Measurements from ENCODE around the gene CLEC1A.
A peak's percentile ranks its signal among the peaks of the same experiment; 100 is the strongest.

Gene CLEC1A, protein sequence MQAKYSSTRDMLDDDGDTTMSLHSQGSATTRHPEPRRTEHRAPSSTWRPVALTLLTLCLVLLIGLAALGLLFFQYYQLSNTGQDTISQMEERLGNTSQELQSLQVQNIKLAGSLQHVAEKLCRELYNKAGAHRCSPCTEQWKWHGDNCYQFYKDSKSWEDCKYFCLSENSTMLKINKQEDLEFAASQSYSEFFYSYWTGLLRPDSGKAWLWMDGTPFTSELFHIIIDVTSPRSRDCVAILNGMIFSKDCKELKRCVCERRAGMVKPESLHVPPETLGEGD

DNA sequence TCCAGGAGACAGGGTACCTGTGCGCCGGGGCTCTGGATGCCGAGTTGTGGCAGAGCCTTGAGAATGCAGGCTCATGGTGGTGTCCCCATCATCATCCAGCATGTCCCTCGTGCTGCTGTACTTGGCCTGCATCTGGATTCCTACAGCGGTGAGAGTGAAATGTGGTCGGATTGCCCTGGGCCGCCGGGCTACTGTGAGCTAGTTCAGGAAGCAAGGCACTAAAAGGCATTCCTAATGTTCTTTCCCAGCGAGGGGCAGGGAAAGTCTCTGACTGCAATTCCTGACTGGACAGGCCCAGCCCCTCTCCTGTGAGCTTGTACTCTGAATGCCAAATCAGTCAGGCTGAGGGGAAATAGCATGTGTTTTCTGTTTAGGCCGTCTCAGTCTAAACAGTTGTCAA lies at the start of gene CLEC1A:
CLEC1A (minus strand) TSS at position 195 of the 400 bp plus-strand sequence; CDS start at position 132, 63 bp downstream.
- no peak for DNase-seq

DNA sequence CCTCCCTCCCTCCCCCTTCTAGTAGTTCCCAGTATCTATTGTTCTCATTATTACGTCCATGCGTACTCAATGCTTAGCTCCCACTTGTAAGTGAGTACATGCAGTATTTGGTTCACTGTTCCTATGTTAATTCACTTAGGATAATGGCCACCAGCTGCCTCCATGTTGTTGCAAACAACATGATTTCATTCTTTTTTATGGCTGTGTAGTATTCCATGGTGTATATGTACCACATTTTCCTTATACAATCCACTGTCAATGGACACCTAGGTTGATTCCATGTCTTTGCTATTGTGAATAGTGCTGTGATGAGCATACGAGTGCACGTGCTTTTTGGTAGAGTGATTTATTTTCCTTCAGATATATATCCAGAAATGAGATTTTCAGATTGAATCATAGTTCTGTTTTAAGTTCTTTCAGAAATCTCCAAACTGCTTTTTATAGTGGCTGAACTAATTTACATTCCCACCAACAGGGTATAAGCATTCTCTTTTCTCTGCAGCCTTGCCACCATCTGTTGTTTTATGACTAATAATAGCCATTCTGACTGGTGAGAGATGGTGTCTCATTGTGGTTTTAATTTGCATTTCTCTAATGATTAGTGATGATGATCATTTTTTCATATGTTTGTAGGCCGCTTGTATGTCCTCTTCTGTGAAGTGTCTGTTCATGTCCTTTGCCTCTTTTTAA lies 49.1 kb upstream of the CLEC1A start:
- DNase-seq = no peak

DNA sequence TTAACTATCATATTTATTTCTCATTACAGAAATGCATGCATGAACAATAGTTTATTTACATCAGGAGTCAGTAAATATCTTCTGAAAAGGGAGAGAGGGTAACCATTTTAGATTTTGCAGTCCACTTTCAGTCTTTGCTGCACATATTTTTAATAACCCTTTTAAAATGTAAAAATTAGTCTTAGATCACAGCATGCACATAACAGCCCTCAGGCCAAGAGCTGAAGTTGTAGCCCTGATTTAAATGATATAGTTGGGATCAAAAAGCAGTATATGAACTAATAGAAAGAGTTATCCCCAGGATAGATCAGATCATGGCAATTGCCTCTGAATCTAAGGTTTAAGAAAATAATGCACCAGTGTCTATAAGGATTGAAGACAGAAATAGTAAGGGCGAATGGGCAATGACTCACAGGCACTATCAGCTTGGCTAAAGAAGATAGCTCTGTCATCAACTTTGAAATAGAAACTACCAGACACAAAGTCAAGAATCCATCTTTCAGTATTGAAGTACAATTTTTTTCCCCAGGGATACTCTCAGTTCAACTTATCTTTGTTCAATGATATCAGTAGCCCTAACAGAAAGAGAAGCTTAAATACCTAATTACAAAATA lies 44.3 kb upstream of the CLEC1A start:
- DNase-seq = peak in 1 of 2 donors; percentile 77

DNA sequence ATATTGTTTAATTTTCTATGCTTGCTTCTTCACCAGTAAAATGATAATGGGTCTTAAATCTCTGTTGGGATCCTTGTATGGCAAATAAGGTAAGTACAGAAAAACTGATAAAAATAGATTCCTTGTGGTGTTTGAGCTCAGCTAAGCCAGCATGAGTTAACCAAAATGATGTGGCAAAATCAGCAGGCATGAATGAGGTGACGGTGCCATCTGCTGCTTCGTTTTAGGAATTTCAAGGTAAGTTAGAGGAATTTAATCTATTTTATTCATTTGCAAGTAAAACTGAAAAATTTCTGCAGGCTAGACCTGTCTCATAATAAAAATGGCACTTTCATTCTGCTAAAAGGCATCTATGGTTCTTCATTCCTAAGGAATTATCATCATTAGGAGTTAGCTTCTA lies 41.2 kb upstream of the CLEC1A start:
- peak in 1 of 2 donors; percentile 81 for DNase-seq

DNA sequence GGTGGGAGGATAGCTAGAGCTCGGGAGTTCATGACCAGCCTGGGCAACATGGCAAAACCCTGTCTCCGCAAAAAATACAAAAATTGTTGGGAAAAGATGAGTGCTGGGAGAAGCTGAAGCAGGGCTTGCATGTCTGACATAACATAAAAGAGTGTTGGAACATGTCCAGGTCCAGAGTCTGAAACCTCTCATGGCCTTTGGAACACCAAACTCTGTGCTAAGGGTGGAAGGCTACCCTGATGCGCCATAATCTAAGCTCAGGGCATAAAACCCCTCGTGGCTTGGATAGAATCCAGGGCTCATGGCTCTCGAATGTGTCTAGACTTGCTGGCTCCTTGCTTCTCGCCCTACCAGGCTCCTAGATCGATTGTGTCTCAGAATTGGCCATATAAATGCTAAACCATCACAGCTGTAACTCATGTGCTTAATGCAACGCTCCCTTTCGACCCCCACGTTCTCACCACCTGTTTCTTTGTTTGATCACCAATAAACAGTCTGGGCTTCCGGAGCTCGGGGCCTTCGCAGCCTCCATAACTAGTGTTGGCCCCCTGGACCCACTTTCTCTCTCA lies 37.9 kb upstream of the CLEC1A start:
- no peak for DNase-seq

DNA sequence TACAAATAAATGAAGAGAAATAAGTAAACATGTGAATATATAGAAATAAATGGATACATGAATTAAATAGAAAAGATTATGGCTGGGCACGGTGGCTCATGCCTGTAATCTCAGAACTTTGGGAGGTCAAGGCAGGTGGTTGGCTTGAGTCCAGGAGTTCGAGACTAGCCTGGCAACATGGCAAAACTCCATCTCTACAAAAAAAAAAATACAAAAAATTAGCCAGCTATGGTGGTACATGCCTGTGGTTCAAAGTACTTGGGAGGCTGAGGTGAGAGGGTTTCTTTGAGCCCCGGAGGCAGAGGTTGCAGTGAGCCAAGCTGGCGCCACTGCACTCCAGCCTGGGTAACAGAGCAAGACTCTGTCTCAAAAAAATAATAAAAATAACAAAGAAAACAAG lies 36.3 kb upstream of the CLEC1A start:
- DNase-seq = no peak

DNA sequence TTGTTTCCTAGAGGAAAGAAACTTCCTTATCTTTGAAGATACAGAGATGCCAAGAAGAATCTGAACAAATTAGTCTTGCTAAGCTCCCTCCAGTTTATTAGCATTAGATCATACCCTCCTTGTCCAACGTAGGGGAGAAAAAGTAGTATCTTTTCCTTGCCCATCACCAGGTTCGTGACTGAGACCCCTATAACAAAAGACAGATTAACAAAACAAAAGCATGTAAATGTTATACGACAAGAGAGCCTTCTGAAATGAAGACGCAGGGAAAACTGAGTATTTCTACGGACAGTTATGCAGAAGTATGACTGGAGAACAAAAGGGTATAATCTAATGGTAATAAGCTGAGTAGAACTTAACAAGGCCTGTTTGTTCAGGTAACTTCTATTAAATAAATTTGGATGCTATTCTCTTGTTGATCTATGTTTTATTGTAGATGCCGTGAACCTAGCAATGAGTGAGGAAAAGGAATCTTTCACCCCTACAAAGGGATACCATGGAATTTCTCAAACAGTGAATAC lies 34.1 kb upstream of the CLEC1A start:
- DNase-seq = no peak

DNA sequence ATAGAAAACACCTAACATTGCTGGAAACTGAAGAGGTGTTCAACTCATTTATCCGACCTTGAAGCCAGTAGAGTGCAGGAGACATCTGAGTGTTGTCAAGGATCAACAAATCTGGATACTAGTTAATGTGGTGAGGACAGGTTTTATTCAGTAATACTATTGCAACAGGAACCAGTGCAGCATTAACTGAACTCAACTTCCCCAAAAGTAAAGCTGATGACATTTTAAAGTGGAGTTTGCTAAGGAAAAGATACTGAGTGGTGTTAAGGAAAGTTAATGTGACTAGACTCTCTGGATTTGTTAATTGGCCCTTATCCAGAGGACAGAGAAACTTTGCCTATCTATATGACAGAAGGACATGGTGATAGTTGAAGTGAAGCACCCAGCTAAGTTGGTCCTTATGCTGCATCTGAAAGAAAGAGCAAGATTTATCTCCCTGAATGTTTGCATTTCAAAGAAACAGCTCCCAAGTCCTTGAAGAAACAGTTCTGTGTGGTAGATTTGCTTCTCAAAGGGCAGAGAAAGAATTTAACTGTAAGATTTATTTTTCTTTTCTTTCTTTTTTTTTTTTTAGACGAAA lies 32.4 kb upstream of the CLEC1A start:
- DNase-seq = peak in 1 of 2 donors; percentile 48

DNA sequence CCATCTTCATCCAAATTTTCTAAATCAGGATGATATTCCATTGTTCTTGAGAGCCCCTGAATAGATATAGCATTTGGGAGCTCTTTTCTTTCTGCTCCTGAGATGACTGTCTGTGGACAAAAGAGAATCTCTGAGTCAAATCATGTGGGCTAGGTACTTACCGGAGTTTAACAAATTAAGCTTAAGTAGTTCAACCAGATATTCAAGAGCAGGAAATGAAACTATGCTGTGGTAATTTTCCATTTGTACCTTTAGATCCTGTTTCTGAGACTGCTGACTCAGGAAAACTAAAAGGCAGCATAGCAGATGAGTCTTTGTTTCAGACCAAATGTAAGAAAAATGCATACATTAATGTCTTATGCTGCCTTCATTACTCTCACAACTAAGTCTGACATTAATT lies 31.3 kb upstream of the CLEC1A start, which contains the start of gene CLEC7A:
CLEC7A (minus strand) TSS at position 158 of the 400 bp plus-strand sequence; CDS start at position 41, 117 bp downstream.
- DNase-seq = peak in 1 of 2 donors; percentile 23

DNA sequence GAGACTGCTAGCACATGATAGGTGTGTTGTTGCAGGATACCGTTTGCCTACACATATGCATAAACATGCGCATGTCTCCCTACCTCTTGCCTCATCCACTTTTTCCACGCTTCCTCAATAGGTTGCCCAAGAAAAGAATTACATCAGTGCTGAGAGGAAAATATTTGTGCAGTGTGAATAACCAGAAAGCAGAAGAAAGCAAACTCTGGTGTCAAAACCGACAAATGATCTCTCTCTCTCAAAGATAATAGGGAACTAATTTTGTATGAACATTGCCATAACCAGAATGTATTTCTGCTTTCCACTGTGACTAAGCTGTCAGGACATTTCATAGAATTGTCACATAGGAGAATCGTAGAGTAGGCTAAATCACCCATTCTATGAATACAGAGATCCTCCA lies 29.9 kb upstream of the CLEC1A start:
- DNase-seq = peak in 1 of 2 donors; percentile 93

DNA sequence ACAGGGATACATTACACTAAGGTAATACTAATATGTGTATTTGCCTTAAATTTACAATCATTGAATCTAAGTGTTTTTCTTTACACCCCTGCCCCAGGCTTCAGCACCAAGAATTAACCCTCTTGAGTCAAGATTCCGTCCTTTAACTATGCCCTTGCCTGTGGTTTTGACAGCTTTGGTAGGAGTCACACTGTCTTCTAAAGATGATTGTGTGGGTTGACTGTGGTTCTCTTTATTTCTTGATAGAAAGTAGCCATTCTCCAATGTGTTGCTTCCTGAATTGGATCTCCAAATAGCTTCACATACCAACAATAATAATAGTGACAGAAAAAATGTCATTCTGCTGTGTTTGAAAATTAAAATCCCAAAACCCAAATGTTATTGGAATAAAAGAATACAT lies 27.6 kb upstream of the CLEC1A start:
- DNase-seq = no peak

DNA sequence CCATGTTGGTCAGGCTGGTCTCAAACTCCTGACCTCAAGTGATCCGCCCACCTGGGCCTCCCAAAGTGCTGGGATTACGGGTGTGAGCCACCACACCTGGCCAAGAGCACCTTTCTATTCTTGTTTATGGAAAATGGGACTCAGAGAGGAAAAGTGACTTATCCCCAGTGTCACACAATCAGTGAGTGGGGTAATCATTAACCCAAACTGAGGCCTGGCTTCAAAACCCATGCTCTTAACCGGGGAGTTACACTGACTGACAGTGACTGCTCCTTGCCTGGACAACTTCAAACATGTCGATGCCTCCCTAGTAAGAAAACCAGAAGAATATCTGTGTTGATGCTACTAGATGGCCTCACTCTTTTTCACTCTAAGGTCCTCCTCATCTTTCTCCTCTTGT lies 23.9 kb upstream of the CLEC1A start:
- no peak for DNase-seq

DNA sequence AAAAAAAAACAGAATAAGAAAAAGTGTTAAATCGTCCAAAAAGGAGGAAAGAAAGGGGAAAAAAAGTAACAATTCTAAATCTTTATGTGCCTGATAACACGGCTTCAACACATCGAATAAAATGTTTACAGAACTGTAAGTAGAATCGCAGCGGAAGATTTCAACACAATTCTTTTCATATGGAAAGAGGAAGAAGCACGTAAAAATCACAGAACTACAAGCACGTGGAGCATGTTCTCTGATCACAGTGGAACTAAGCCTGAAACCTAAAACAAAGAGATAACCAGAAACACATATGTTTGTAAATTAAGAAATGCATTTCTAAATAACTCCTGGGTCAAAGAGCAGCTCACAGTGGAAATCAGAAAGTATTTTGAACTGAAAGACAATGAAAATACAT lies 22.5 kb upstream of the CLEC1A start:
- DNase-seq = peak in 1 of 2 donors; percentile 78

DNA sequence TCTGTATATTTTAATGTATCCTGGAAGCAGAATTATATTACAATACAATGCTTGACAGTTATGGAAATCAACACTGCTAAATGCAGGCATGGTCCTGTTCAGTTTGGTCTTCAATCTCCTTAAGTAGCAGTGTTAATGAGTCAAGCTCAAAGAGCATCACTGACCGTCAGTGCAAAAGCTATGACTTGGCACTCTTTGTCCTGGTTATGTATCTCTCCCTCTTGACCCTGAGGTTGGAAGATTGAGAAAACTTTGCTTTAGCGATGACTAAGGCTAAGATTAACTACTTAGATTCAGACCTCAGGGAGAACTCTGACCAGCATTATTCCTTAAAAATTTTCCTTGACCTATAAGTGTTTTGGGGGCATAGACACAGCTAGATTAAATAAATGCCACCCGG lies 20.3 kb upstream of the CLEC1A start:
- no peak for DNase-seq

DNA sequence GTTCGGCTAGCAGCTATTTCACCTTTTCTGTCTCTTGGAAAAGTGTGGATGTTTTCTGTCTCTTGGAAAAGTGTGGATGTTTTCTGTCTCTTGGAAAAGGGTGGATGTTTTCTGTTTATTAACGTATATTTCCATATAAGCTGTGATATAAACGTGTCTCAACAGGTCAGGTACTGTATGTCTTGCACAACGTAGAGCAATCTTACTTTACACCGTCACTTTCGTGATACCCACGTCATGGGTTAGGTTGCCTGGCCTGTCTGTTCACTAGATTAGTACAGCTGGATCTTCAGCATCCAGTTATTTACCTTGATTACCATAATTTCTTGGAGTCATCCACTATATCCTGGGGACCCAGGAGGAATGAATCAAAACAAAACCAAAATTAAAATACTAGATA lies 17.1 kb upstream of the CLEC1A start:
- no peak for DNase-seq

DNA sequence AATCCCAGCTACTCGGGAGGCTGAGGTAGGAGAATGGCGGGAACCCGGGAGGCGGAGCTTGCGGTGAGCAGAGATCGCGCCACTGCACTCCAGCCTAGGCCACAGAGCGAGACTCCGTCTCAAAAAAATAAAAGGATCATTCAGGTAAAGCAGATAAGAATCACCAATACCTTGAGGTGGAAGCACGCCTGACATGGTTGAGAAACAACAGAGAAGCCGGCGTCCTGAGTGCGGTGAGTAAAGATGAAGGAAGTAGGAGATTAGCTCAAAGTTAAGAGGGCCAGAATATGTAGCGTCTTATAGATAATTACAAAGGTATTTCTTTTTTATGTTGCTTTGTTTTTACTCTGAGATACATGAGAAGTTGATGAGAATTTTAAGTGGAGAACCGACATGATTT lies 16.5 kb upstream of the CLEC1A start:
- DNase-seq = no peak

DNA sequence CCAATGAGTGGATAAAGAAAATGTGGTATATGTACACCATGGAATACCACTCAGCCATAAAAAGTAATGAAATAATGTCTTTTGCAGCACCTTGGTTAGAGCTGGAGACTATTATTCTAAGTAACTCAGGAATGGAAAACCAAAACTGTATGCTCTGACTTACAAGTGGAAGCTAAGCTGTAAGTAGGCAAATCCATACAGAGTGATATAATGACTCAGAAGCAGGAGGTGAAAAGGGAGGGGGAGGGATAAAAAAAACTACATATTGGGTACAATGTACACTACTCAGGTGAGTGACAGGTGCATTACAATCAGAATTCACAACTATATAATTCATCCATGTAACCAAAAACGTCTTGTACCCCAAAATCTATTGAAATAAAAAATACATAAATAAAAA lies 15.1 kb upstream of the CLEC1A start:
- no peak for DNase-seq

DNA sequence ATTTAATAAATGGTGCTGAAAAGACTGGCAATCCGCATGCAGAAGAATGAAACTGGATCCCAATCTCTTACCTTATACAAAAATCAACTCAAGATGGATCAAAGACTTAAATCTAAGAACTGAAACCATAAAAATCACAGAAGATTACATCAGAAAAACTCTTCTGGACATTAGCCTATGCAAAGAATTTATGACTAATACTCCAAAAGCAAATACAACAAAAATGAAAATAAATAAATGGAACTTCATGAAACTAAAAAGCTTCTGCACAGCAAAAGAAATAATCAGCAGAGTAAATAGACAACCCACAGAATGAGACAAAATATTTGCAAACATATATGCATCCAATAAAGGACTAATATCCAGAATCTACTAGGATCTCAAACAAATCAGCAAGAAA lies 14.3 kb upstream of the CLEC1A start:
- no peak for DNase-seq

DNA sequence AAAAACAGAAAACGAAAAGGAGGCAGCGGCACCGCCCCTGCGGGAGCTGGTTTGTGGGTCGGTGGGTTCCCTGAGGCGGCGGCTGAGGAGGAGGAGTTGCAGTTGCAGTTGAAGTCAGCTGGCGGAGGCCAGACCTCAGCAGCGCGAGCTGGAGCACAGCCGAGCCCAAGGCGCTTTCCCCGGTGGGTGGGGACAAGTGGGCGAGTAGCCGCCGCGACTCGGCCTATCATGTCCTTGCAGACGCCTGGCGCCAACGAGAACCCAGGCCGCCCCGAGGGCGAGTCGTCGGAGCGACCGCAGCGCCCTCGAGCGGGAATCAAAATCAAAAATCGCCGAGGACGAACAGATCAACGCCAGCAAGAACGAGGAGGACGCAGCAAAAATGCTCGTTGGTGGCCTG lies 12.7 kb upstream of the CLEC1A start:
- DNase-seq = no peak

DNA sequence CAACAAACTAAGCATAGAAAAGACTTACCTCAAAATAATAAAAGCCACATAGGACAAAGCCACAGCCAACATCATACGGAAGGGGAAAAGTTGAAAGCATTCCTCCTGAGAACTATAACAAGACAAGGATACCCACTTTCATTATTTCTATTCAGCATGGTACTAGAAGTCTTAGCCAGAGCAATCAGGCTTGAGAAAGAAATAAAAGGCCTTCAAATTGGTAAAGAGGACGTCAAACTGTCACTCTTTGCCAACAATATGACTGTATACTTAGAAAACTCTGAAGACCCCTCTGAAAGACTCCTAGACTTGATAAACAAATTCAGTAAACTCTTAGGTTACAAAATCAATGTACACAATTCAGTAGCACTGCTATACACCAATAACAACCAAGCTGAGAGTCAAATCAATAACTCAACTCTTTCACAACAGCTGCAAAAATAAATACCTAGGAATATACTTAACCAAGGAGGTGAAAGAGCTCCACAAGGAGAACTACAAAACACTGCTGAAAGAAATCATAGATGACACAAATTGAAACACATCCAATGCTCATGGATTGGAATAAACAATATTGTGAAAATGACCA lies 11.6 kb upstream of the CLEC1A start:
- DNase-seq = no peak

DNA sequence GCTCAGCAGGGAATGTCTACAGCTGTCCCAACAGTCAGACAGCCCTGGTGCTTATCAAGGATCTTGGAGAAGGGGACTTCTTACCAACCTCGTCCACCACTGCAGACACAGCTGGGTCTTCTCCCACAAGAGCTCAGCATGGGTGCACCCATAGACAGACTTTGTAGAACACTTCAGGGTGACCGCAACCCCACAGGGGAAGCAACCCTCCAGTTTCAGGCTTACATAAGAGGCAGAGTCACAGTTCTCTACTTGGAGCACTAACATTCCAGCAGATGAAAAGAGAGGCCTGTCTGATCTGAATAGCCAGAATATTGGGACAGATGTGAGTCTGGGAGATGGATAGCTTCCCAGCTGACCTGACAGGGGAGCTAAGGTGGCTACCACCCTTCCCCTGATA lies 3.5 kb upstream of the CLEC1A start:
- DNase-seq = no peak

DNA sequence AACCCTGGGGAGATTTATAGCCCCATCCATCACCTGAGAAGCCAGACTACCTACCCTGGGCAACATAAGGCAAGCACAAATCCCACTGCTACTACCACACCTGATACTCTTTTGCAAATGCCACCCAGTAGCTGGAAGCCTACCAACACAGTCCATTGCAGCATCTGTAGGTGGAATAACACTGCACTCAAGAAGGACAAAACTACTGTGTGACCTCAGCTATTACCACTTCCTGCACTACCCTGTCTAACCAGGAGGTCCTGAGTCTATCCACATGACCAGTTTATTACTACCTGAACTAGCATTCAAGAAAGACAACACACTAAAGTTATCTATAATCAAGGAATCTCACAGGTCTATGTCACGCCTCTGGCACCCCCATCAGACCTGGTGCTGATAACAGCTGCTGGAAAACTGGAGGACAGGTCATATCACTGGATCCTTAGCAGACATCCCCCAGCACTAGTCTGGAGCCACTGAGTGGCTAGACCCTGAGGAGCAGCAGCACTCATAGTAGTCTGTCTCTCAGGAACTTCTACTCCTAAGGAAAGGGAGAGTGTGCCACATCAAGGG lies 2.9 kb upstream of the CLEC1A start:
- no peak for DNase-seq

Measured in bone marrow (tissue), 2 donors.